ENCODE data around the gene MEF2C.
"Not testable (repeated sequence)": the region's sequence is repeated elsewhere in the genome, so short reads cannot be mapped to it uniquely, and the experiment has no call there.

MEF2C gene

GRCh38 chr5:88883059-88883835 lies at the start of gene MEF2C:
TSS of gene MEF2C (minus strand) at chr5:88883184. CDS start at chr5:88823788, 59,396 bp downstream.
- DNase-seq (ENCODE audit: low read depth), result no peak

GRCh38 chr5:88932541-88932940 lies 49.6 kb upstream of the MEF2C start:
- no peak for DNase-seq (ENCODE audit: low read depth)

GRCh38 chr5:88930335-88930734 lies 47.4 kb upstream of the MEF2C start:
- DNase-seq (ENCODE audit: low read depth), result no peak

- no peak for DNase-seq (ENCODE audit: low read depth)
Measured at GRCh38 chr5:88929385-88929784, 46.4 kb upstream of the MEF2C start.

- DNase-seq (ENCODE audit: low read depth), result no peak
Measured at GRCh38 chr5:88926774-88927173, 43.8 kb upstream of the MEF2C start.

GRCh38 chr5:88925692-88926490 lies 42.9 kb upstream of the MEF2C start:
- no peak for DNase-seq (ENCODE audit: low read depth)

GRCh38 chr5:88924330-88924657 lies 41.3 kb upstream of the MEF2C start:
- DNase-seq (ENCODE audit: low read depth), result no peak

- DNase-seq (ENCODE audit: low read depth), result no peak
Measured at GRCh38 chr5:88923623-88924329, 40.8 kb upstream of the MEF2C start.

- DNase-seq (ENCODE audit: low read depth), result not testable (repeated sequence)
Measured at GRCh38 chr5:88912743-88913142, 29.8 kb upstream of the MEF2C start.

GRCh38 chr5:88911059-88911572 lies 28.1 kb upstream of the MEF2C start:
- DNase-seq (ENCODE audit: low read depth), result not testable (repeated sequence)

- DNase-seq (ENCODE audit: low read depth), result not testable (repeated sequence)
Measured at GRCh38 chr5:88904478-88904877, 21.5 kb upstream of the MEF2C start.

- DNase-seq (ENCODE audit: low read depth), result not testable (repeated sequence)
Measured at GRCh38 chr5:88903966-88904365, 21.0 kb upstream of the MEF2C start.

GRCh38 chr5:88901077-88901476 lies 18.1 kb upstream of the MEF2C start:
- not testable (repeated sequence) for DNase-seq (ENCODE audit: low read depth)

- DNase-seq (ENCODE audit: low read depth), result no peak
Measured at GRCh38 chr5:88899096-88899737, 16.2 kb upstream of the MEF2C start.

- no peak for DNase-seq (ENCODE audit: low read depth)
Measured at GRCh38 chr5:88897748-88898147, 14.8 kb upstream of the MEF2C start.

- DNase-seq (ENCODE audit: low read depth), result no peak
Measured at GRCh38 chr5:88895681-88896501, 12.9 kb upstream of the MEF2C start.

- no peak for DNase-seq (ENCODE audit: low read depth)
Measured at GRCh38 chr5:88892669-88893068, 9.7 kb upstream of the MEF2C start.

- DNase-seq (ENCODE audit: low read depth), result no peak
Measured at GRCh38 chr5:88890070-88890781, 7.2 kb upstream of the MEF2C start.

- DNase-seq (ENCODE audit: low read depth), result no peak
Measured at GRCh38 chr5:88889189-88890069, 6.4 kb upstream of the MEF2C start.

- no peak for DNase-seq (ENCODE audit: low read depth)
Measured at GRCh38 chr5:88888848-88889188, 5.8 kb upstream of the MEF2C start.
